ENCODE data around the gene CNGA4.

CNGA4 gene, protein sequence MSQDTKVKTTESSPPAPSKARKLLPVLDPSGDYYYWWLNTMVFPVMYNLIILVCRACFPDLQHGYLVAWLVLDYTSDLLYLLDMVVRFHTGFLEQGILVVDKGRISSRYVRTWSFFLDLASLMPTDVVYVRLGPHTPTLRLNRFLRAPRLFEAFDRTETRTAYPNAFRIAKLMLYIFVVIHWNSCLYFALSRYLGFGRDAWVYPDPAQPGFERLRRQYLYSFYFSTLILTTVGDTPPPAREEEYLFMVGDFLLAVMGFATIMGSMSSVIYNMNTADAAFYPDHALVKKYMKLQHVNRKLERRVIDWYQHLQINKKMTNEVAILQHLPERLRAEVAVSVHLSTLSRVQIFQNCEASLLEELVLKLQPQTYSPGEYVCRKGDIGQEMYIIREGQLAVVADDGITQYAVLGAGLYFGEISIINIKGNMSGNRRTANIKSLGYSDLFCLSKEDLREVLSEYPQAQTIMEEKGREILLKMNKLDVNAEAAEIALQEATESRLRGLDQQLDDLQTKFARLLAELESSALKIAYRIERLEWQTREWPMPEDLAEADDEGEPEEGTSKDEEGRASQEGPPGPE

DNA sequence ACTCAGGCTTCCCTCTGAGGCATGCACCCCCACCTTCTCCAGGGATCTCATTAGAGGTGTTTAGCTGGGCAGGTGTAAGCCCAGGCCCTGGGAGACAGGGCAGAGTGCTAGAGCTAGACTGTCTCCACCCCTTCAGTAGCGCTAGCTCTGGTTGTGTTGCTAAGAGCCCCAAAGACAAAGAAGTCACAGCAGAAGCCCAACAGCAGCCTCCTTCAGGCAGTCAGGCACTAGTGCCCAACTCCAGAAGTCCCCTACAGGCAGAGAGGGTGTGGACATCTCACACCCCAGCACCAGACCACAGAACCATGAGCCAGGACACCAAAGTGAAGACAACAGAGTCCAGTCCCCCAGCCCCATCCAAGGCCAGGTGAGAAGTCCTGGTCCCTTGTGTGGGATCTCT lies at the start of gene CNGA4:
TSS of gene CNGA4 (plus strand) at position 188 of the 400 bp plus-strand sequence. CDS start at position 306, 118 bp downstream.
- DNase-seq (ENCODE audit: low read depth) = no peak

DNA sequence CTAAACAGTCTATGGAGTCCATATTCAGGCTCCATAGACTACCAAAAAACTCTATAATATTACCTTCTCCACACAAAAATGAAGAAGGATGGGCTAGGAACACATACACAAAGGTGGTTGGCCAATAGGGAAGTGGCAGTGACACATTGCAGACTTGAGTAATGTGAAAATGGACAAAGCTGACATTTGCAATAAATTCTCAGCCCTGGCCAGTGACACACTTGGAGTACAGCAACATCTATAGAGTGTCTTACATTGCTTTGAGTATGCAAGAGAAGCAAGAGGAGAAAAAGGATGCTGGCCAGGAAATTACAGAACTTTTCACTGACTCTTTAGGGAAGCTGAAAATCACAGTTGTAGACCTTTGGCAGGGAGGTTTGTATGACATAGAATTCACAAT lies 47.1 kb upstream of the CNGA4 start:
- DNase-seq (ENCODE audit: low read depth) = no peak

DNA sequence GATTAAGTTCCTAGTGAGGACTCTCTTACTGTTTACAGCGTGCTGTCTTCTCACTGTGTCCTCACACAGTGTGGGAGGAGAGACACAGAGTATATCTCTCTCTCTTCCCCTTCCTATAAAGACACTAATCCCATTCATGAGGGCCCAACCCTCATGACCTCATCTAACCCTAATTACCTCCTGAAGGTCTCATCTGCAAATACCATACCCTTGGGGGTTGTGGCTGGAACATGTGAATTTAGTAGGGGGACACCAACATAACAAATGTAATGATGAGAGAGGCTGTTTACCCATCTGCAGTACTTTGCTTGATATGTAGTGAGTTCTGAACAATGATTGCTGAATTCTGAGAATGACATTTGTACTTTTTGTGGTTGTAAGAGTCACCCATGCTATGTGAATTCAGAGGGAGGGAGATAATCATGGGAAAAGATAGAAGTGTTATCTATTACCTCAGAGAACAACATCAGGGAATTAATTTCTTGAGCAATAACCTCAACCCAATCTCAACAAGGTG lies 44.8 kb upstream of the CNGA4 start:
- DNase-seq (ENCODE audit: low read depth) = no peak

DNA sequence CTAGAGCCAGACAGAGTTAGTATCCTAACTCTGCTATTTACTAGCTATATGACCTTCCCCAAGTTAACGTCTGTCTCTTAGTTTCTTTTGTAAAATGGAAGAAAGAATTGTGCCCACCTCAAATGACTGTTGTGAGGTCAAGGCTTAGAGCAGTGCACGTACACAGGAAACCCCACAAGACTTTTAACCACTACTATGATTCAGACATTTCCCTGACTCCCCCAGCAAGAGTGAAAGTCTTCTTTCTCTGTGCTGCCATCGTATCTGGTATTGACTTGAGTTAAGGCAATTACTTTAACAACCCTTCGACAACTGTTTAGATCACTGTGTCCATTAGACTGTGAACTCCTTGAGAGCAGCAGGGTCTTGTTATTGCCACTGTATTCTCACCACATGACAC lies 42.5 kb upstream of the CNGA4 start:
- DNase-seq (ENCODE audit: low read depth) = no peak

DNA sequence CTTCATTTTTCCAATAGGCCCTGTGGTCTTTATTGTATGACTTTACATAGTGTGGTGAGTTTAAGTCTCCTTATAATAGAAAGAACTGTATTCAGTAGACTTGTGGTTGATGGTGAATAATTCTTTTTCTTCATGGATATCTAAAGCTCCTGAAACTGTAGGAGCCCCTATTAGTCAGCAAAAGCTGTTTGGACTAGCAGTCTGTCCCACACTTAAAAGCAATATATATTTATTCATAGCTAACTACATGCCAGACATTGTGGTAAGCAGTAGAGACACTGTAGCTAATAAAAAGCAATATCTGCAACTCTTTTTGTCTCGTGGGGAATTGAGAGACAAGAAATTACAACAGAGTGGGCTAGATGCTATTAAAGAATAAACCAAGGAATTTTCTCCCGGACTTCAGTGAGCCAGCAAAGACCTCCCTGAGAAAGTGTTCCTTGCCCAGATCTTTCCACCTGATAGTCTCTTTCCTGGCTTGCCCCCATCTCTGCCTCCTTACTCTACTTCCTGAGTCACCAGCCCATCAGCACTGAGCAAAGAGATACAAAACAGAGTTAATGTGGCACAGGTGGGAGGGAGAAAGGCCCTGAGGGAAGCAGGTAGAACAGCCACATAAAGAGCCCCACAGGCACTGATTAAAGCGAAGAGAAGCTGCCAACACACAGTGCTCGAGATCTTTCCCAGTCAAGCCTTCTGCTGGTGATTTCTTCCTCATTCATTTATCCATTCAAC lies 41.3 kb upstream of the CNGA4 start:
- DNase-seq (ENCODE audit: low read depth) = no peak

DNA sequence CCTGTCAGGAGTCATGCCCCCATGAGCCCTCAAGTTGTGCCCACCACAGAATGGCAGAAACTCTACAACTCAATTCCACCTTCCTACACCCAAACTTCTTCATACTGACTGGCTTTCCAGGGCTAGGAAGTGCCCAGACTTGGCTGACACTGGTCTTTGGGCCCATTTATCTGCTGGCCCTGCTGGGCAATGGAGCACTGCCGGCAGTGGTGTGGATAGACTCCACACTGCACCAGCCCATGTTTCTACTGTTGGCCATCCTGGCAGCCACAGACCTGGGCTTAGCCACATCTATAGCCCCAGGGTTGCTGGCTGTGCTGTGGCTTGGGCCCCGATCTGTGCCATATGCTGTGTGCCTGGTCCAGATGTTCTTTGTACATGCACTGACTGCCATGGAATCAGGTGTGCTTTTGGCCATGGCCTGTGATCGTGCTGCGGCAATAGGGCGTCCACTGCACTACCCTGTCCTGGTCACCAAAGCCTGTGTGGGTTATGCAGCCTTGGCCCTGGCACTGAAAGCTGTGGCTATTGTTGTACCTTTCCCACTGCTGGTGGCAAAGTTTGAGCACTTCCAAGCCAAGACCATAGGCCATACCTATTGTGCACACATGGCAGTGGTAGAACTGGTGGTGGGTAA lies 39.6 kb upstream of the CNGA4 start, which contains the start of gene OR52W1:
TSS of gene OR52W1 (plus strand) at position 51 of the 637 bp plus-strand sequence. CDS start at position 51, 0 bp downstream.
- no peak for DNase-seq (ENCODE audit: low read depth)

DNA sequence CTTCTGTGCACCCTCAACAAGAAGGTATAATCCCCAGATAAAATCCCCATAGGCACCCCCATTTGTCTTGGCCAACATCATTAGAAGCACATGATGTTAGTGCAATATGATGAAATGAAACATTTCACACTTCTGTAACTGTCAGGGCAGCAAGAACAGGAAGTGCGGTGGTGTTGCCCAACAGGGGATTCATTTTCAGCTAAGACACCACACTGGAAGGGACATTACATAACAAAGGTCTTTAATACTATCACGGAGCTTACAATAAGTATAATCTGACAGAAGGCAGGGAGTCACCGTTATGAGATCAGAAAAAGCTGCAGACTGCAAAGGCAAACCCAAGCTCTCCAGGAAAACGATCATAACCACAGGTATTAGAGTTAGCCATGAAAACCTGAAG lies 37.9 kb upstream of the CNGA4 start:
- no peak for DNase-seq (ENCODE audit: low read depth)

DNA sequence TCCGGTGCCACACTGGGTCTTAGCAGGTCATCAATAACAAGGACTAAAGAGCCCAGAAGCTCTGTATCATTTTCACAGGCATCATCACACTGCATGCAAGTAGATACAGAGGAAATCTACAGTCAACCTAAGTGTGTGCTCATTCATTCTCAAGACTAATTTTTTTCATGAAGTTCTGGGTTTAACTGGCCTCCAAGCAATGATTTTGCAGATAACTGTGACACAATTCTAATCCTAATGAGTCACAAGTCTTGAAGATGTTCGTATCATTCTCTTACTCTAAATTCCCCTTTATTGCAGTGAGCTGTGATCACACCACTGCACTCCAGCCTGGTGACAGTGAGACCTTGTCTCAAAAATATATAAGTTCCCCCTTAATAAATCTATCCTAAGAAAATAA lies 37.4 kb upstream of the CNGA4 start:
- DNase-seq (ENCODE audit: low read depth) = no peak

DNA sequence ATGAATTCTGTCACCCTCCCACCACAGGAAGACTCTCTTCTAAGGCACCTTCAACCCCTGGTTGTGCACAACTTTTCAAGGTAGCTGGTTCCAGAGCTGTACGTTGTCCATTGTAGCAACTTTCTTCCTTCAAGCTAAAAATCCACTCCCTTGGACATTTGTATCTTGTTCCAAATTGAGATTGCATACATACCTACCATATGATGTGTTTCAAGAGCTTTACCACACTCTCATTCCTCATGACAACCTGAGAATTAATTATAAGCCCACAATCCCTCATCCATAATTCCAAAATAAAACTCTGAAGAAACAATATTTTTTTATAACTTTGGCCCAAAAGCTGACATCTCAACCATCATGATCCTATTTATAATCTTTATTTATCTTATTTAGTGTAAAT lies 36.8 kb upstream of the CNGA4 start:
- no peak for DNase-seq (ENCODE audit: low read depth)

DNA sequence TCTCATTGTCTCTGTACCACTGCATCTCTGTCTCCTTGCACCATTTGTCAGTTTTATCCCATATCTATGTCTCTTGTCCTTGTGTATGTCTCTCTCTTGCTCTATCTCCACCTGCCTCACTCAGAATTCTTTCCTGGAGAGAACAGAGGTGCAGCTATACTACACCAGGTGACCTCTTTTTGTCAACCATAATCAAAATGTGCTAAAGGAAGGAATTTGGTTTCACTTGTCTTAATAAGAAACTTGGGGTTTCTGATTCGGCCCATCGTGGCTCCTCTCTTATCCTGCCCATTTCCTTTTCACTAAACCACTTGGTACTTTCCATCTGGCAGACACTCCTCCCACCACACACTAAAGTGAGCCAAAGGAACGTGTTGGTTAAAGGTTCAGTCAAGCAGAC lies 35.6 kb upstream of the CNGA4 start:
- DNase-seq (ENCODE audit: low read depth) = no peak

DNA sequence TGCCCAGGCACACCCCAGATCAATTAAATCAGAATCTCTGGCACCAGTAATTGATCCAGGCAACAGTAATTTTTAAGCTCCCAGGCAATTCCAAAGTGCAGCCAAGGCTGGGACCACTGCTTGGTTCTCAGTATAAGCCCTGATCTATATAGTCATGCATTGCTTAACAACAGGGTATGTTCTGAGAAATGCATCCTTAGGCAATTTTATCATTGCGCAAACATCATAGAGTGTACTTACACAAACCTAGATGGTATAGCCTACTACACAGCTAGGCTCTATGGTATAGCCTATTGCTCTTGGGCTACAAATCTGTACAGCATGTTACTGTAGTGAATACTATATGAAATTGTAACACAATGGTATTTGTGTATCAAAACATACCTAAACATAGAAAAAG lies 34.2 kb upstream of the CNGA4 start:
- DNase-seq (ENCODE audit: low read depth) = no peak

DNA sequence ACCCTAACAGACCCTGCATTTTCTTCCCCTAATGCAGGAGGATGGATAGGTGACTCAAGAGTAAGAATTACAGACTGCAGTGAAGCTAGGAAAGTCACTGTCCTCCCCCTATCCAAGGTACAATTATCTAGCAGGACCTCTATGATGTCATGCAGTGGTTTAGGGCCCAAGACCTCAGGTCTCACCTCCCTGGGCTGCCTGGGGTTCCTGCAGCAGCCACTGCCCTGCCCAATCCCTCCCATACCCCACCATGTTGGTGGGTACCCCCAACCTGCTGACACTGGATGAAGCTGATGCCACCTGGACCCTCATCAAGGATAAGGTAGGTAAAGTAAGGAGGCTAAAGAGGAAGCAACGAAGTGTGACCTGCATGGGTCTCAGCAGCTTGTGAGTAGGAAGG lies 33.5 kb upstream of the CNGA4 start, which contains the start of gene C11orf42:
TSS of gene C11orf42 (plus strand) at position 192 of the 400 bp plus-strand sequence. CDS start at position 251, 59 bp downstream.
- no peak for DNase-seq (ENCODE audit: low read depth)

DNA sequence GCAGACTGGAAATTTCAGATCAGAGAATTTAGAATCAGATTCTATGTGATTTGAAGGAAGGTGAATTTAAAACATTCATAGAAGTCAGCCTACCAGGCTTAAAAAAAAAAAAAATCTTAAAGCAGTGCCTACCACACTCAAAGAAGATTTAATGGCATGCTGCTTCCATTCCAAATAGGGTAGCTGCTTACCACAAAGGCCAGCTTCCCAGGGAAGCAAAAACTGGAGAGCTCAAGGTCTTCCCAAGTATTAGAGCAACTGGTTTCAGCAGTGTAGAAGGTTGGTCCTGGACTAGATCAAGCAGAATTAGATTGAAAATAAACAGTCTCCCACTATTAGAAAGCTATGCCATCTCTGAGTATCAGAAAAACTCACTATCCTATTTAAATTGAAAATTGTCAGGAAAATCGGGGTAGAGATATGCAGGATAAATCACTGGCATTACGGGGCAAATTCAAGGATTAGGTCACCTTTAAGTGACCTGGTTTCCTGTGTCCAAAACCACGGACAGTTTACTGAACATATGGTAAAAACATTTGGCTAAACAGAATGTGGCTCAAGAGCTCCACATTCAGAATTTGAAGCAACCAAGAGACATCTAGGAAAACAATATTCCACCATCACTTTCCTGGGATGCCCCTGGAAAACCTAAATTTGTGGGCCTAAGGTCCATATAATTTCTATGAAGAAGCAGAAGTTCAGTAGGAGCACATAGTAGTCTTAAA lies 32.3 kb upstream of the CNGA4 start:
- DNase-seq (ENCODE audit: low read depth) = no peak

DNA sequence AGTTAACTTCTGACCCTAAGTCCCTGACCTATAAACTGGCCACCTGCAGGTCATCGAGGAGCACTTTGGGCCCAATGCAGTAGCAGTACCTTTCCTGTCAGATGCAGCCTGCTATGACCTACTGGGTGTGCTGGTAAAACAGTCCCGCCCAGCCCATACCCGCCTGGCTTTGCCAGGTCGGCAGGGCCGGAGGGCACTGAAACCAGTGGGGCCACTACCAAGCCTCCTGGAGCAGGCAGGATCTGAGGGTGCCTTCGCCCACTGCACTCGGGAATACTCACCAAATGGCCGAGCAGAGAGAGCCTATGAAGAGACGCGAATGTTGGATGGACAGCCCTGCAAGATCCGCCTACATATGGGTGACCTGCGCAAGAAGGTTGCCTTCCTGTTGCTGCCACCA lies 29.1 kb upstream of the CNGA4 start:
- no peak for DNase-seq (ENCODE audit: low read depth)

DNA sequence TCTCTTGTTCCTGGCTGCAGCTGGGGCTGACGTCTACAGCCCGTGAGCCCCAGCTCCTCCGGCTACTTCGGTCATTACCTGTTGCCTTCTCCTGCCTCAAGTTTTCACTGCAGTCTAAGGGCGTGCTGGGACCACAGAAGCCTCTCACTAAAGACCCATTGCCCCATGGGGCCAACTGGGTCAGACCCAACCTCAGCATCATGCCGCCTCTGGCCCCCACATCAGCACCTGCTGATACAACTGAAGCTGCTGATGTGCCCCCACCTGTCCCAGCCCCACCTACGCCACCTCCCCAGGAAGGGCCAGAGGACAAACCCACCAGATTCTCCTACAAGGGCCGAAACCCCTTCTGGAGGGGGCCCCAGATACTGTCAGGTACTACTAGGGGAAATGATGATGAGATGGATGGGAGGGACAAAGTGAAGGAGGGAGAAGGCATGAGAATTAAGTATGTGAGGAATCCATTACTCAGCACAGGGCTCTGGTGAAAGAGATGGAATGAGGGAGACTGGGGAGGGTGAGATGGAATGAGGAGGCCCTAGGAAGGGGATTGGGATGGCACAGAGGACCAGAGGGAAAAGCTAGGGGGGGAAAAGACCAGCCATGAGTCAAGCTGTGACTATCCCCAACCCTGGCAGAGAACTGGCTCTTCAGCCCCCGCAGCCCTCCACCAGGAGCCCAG lies 28.5 kb upstream of the CNGA4 start:
- DNase-seq (ENCODE audit: low read depth) = no peak

DNA sequence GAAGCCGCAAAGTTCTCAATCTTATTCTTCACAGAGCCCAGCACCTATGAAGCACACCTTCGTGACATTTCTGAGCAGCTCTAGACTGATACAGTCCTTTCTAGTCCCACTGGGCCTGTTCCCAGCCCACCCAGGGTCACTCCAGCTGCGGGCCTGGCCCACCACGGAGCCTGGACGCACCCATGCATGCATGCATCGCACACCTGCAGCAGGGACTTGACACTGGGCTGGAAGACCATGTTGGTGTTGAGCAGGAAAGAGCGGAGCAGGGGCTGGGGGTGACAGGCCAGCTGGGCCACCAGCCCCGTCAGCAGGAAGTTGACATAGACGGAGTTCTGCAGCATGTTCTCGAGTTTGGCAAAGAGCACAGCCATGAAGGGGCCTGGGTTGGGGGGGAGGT lies 24.4 kb upstream of the CNGA4 start:
- no peak for DNase-seq (ENCODE audit: low read depth)

DNA sequence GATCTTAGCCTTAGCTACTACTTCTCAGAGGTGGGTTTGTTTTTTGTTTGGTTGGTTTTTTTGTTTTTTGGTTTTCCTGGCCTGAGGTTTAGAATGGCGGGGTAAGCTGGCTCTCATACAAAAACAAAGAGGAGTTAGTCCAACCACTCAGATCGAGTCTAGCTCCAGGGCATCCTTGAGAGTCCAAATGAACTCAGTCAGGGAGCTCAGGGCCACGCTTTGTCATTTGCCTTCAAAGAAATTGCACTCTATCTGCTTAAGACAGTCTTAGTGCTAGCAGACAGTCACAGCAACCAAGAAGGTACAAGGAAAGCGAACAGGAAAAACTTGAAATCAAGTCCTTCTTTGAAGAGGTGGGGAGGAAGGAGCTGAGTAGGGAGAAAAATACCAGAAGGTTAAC lies 22.4 kb upstream of the CNGA4 start:
- DNase-seq (ENCODE audit: low read depth) = no peak

DNA sequence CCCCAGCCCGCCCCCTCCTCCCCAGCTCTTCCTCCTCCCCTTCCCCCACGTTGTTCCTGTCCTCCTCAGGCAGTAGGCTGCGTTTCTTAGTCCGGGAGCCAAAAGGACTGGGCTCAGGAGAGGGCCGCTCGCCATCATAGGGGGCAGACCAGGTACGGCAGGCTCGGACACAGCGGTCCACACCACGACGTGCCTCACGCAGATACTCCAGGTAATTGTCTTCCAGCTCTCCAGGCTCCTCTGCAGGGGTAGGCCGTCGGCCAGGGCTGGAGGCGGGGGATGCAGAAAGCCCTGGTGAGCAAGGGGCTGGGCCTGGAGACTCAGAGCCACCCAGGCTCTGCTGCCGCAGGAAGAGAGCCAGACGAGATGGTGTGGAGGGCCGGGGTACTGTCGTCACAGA lies 21.2 kb upstream of the CNGA4 start:
- DNase-seq (ENCODE audit: low read depth) = no peak

DNA sequence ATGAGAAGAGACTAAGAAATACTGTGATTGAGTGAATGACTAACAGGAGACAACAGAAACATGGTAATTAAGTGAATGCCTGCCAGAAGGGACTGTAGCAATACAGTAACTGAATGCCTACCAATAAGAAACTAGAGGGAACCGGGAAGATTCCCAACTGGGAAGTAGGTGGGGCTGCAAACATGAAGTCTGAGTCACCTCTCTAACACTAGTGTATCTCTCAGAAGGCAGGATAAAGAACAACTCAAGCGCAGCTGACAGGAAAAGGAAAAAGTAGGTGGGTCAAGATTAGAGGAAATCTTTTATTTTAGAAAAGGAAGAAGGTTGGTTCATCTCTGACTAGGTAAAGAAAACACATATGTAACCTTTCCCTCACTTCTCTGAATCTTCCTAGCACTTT lies 19.5 kb upstream of the CNGA4 start:
- DNase-seq (ENCODE audit: low read depth) = no peak

DNA sequence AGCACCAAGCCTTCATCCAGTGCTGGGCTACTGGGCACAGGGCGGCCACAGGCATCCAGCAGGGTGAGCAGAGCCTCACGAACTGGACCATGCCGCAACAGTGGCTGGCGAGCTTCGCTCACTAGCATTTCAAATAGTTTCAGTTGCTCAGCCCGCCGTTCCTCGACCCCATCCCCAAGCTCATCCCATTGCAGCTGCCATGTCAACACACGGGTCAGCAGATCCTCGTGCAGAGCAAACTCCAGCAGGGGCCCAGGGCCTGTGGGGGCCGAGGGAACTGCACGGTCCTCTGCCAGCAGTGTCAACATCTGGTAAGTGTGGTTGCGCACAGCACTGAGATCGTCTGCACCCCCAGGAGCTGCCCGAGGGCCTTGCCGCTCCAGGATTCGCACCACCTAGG lies 15.0 kb upstream of the CNGA4 start:
- DNase-seq (ENCODE audit: low read depth) = no peak

DNA sequence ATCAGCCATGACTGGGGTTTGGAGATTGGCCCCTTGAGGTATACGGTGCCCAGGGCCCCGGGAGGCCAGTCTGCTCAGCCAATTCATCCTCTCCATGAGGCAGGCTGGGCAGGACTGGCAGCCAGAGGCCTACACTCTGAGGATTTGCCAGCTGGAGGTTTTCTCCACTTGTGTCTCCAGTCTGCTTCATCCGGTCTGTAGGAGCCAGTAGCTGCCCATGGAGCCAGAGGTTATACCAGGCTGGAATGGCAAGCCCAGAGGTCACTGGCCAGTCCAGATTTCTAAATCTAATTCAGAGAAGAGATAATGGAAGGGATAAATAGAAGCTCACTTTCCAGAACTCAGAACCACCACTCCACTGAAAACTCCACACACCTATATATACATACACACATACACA lies 14.5 kb upstream of the CNGA4 start:
- DNase-seq (ENCODE audit: low read depth) = no peak

Measured in activated T-helper 9 cell treated with anti-CD3 and anti-CD28 coated beads, Interleukin-2, amount 50 U/mL, for 16 hours (primary cell).